CD4-positive, alpha-beta T cell treated with Interleukin-17A for 4 hours (primary cell): ENCODE data around the gene GTF2H2.
"Not testable (repeated sequence)": the region's sequence is repeated elsewhere in the genome, so short reads cannot be mapped to it uniquely, and the experiment has no call there.

ENCODE experiments used
- DNase-seq: peaks from one replicate; pipeline ENCODE4 v3.0.0-alpha.2; 2020; ENCODE audit warnings: mixed read lengths

The GTF2H2 gene

GRCh38 chr5:71011194-71011792 lies 56.2 kb downstream of the GTF2H2 start:
- no peak for DNase-seq

GRCh38 chr5:71006983-71007382 lies 60.5 kb downstream of the GTF2H2 start:
- DNase-seq, result not testable (repeated sequence)
